Vagina (tissue), 2 donors: Measurements from ENCODE around the gene SELPLG. TPM values are rescaled to one million over a fixed set of nuclear protein-coding genes. Genes with fewer than 3 reads are reported as not detected.
"Not testable (repeated sequence)": the region's sequence is repeated elsewhere in the genome, so short reads cannot be mapped to it uniquely, and the experiment has no call there.

Source experiments
- DNase-seq, 2 donors: peaks; one replicate each; pipeline ENCODE4 v3.0.0-alpha.2; 2017; ENCODE audit errors: extremely low spot score in 2 of 2
- H3K27ac ChIP-seq: fragments of 200-600 bp; sonication (generic); one replicate; pipeline ENCODE4 v1.5.1; 2019
- H3K27me3 ChIP-seq: fragments of 200-600 bp; sonication (generic); one replicate; pipeline ENCODE4 v1.5.1; 2019
- H3K36me3 ChIP-seq, 2 donors: fragments of 200-600 bp; sonication (generic); one replicate each; pipeline ENCODE4 v1.5.1; 2017 to 2019
- H3K4me1 ChIP-seq: fragments of 200-600 bp; sonication (generic); one replicate; pipeline ENCODE4 v1.5.1; 2019
- H3K4me3 ChIP-seq, 2 donors: fragments of 200-600 bp; sonication (generic); 1 replicate in 1 of 2; 2 replicates in 1 of 2; pipeline ENCODE4 v1.5.1; 2016 to 2019
- H3K9me3 ChIP-seq: fragments of 200-600 bp; sonication (generic); one replicate; pipeline ENCODE4 v1.5.1; 2019
- CTCF ChIP-seq, 3 experiments: fragments of 450-650 bp in 2 of 3; fragments of 200-600 bp in 1 of 3; sonication (generic) in 1 of 3; IDR thresholded peaks; one replicate each; pipeline ENCODE4 v1.5.1; 2017 to 2019; ENCODE audit warnings: antibody characterized with exemption in 3 of 3, mild to moderate bottlenecking in 2 of 3, moderate library complexity in 2 of 3
- POLR2A ChIP-seq, 2 donors: fragments of 450-650 bp; IDR thresholded peaks; one replicate each; pipeline ENCODE4 v1.6.1; 2017; ENCODE audit warnings: antibody characterized with exemption in 2 of 2, mild to moderate bottlenecking in 2 of 2, moderate library complexity in 2 of 2
- POLR2AphosphoS5 ChIP-seq, 2 donors: sonication (generic); formaldehyde crosslinking; IDR thresholded peaks; one replicate each; pipeline ENCODE4 v1.9.0; 2017; ENCODE audit warnings: antibody characterized with exemption in 2 of 2, mild to moderate bottlenecking in 2 of 2, low read depth in 1 of 2; ENCODE audit not compliant: insufficient read depth in 1 of 2
- intact Hi-C: fragments of 100-400 bp; cut with DNase I; formaldehyde crosslinking; loops from one replicate; pipeline ENCODE4 v1.15.1; 2023
- total RNA-seq: library from RNA; depleted of rRNA; stranded (reverse); fragments of >200 nt; gene quantifications from one replicate; pipeline ENCODE4 v1.2.3, GENCODE V29; 2016

The SELPLG gene
- total RNA-seq, 1 donor from 2014 or later, result 14.2 TPM

GRCh38 chr12:108634341-108634751 is 652 bp upstream of the SELPLG start:
- Histone ChIP-seq H3K27ac (no peak overlapping the region), H3K4me1 (peaks cover 36% of the 10 kb centered on the region)

DNA sequence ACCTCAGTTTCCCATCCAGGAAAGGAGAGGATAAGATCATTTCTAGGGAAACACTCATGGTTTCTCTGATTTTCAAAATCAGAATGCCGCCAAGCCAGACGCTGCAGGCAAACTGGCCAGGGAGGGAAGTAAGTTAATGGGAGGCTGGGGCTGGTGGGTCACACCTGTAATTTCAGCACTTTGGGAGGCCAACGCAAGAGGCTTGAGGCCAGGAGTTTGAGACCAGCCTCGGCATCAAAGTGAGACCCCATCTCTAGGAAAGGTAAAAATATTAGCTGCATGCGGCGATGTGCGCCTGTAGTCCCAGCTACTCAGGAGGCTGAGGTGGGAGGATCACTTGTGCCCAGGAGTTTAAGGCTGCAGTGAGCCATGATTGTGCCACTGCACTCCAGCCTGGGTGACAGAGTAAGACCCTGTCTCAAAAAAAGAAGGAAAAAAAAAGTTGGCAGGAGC is 587 bp downstream of the SELPLG start:
- H3K36me3 ChIP-seq, result no peaks in the 10 kb centered on the region
- intact Hi-C loops, result no loop called here
- H3K4me1 ChIP-seq, result peaks cover 37% of the 10 kb centered on the region
- H3K27me3 ChIP-seq, result no peaks in the 10 kb centered on the region
- no peak overlapping the region for H3K27ac ChIP-seq
- no peak for TF ChIP-seq POLR2A (IDR thresholded peaks at IDR 0.05)
- H3K9me3 ChIP-seq, result no peaks in the 10 kb centered on the region
- DNase-seq, result no peak
- H3K4me3 ChIP-seq, result peak overlapping the region in 1 of 2 donors; percentile 16

More at GRCh38 chr12:108634341-108634751, 652 bp upstream of the SELPLG start:
- Histone ChIP-seq H3K9me3 (no peaks in the 10 kb centered on the region), H3K4me3 (no peak overlapping the region), H3K27me3 (no peaks in the 10 kb centered on the region), H3K36me3 (no peaks in the 10 kb centered on the region)
- intact Hi-C loops, result no loop called here
- TF ChIP-seq CTCF (IDR thresholded peaks at IDR 0.05), result no peak
- no peak for TF ChIP-seq POLR2A (IDR thresholded peaks at IDR 0.05)
- no peak for TF ChIP-seq POLR2AphosphoS5 (IDR thresholded peaks at IDR 0.05; ENCODE audit: insufficient read depth in 1 of 2, low read depth in 1 of 2)
- DNase-seq, result peak in 1 of 2 donors; percentile 95

- H3K4me3 ChIP-seq, H3K36me3 ChIP-seq, H3K27ac ChIP-seq, H3K9me3 ChIP-seq, H3K27me3 ChIP-seq, intact Hi-C loops, DNase-seq: not testable (repeated sequence)
- H3K4me1 ChIP-seq, result peaks cover 27% of the 10 kb centered on the region
Observed at GRCh38 chr12:108631261-108631660, 2.4 kb downstream of the SELPLG start.

DNA sequence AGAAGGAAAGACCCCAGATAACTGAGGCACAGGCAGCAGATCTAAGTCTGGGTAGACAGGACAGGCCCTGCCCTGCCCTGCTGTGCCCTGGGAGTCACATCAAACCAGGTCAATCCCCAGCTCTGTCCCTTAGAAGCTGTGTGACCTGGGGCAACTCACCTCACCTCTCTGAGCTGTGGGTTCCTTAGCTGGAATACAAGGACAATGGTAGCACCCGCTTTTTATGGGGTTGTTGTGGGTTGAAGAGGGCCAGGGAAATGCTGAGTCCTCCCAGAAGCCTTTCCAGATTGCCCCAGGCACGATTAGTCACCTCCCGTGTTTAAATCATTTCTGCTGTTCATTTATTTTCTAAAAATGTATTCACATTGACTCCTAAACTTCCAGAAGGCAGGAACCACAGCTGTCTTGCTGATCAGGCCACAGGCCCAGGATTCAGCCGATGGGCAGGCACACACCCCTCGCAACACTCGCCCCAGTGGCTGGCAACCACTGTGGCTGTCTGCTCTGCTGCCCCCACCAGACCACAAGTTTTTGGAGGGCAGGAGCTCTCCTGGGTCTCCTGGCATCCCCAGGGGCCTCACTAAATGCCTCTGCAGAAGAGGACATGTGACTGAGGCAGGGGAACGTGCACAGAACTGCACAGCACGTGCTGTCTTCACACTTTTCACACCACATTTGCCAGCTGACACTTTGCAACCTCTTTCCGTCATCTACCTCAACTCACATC is 3.0 kb downstream of the SELPLG start:
- H3K27ac ChIP-seq, result peak overlapping the region; percentile 63
- TF ChIP-seq CTCF (IDR thresholded peaks at IDR 0.05), result no peak
- TF ChIP-seq POLR2A (IDR thresholded peaks at IDR 0.05), result no peak
- no peak for TF ChIP-seq POLR2AphosphoS5 (IDR thresholded peaks at IDR 0.05; ENCODE audit: insufficient read depth in 1 of 2, low read depth in 1 of 2)
- no peaks in the 10 kb centered on the region for H3K36me3 ChIP-seq
- no peak for DNase-seq
- no peak overlapping the region for H3K4me3 ChIP-seq
- no peaks in the 10 kb centered on the region for H3K9me3 ChIP-seq
- H3K4me1 ChIP-seq, result peaks cover 27% of the 10 kb centered on the region
- intact Hi-C loops, result no loop called here
- no peaks in the 10 kb centered on the region for H3K27me3 ChIP-seq

DNA sequence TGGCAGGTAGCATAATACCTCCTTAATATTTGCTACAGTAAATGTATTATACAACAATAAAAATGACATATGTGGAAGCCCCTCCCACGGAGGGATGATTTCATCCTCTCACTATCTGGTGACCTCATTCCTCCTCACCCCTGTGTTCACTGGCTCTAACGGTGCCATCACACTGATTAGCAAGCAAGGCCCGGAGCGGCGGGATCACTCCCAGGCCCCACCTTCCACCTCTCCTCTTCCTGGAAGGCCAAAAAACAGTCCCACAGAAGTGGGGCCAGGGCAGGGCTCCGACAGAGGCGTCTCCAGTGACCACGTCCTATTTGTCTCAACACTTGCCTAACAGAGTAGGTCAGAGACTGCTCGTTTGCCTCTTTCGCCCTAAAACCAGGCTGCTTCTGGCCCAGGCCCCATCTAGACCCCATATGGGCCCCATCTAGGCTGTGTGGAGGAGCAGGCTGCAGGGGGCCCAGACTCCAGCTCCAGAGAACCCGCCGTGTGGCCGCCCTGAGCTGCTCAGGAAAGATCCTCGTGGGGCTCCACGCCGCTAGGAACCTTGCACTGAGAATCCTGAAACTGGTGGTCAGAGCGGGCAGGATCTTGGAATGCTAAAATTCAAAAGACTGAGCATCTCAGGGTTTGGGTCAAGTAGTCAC is 3.7 kb downstream of the SELPLG start:
- intact Hi-C loops, result no loop called here
- Histone ChIP-seq H3K36me3 (no peaks in the 10 kb centered on the region), H3K4me1 (peaks cover 27% of the 10 kb centered on the region), H3K4me3 (peak overlapping the region in 1 of 2 donors; percentile 14), H3K27ac (peak overlapping the region; percentile 63), H3K27me3 (no peaks in the 10 kb centered on the region), H3K9me3 (no peaks in the 10 kb centered on the region)
- no peak for DNase-seq
- no peak for TF ChIP-seq POLR2AphosphoS5 (IDR thresholded peaks at IDR 0.05; ENCODE audit: insufficient read depth in 1 of 2, low read depth in 1 of 2)
- peak in 1 of 2 donors; percentile 15 for TF ChIP-seq POLR2A (IDR thresholded peaks at IDR 0.05)

DNA sequence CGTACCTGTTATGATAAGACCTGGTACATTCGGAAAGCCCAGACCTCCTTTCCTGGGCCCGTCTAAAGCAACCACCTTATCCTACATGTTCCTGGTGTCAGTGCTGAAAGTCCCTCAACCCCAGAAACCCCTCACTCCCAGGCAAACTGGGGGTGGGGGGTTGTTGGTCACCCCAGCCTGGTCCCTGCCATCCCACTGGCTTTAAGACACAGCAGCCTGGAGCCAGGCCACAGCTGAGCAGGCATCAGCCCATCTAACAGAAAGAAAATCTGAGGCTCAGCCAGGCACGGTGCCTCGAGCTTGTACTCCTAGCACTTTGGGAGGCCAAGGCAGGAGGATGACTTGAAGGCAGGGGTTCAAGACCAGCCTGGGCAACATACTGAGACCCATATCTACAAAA is 4.5 kb downstream of the SELPLG start:
- Histone ChIP-seq H3K36me3 (no peaks in the 10 kb centered on the region), H3K27ac (peak overlapping the region; percentile 21), H3K9me3 (no peaks in the 10 kb centered on the region), H3K27me3 (no peaks in the 10 kb centered on the region), H3K4me3 (no peak overlapping the region), H3K4me1 (peaks cover 27% of the 10 kb centered on the region)
- TF ChIP-seq POLR2A (IDR thresholded peaks at IDR 0.05) (no peak), CTCF (IDR thresholded peaks at IDR 0.05) (no peak), POLR2AphosphoS5 (IDR thresholded peaks at IDR 0.05; ENCODE audit: insufficient read depth in 1 of 2, low read depth in 1 of 2) (no peak)
- intact Hi-C loops, result no loop called here
- DNase-seq, result no peak
